ENCODE measurements around the gene RNF114. TPM values are rescaled to one million over a fixed set of nuclear protein-coding genes. Genes with fewer than 3 reads are reported as not detected.

RNF114 gene
- total and polyA plus RNA-seq, 4 donors = 30.9 to 87.9 (median 40.9) TPM

- no peak overlapping the region for H3K9ac ChIP-seq (ENCODE audit: low read depth in 1 of 2, low read length in 2 of 2)
These were observed 47.1 kb downstream of the RNF114 start for GRCh38 chr20:49983123-49983847.

GRCh38 chr20:49983848-49984408 is 47.7 kb downstream of the RNF114 start:
- TF ChIP-seq ATF3 (IDR thresholded peaks at IDR 0.05) (no peak), HNF4G (IDR thresholded peaks at IDR 0.05) (no peak)
- WGBS = 76% methylated on average over 18 of the region's 18 CpGs
- Histone ChIP-seq H3K4me3 (ENCODE audit: low read depth in 1 of 3, low read length in 3 of 3) (peak overlapping the region; percentile 20 to 34 (median 20)), H3K4me1 (ENCODE audit: control insufficient read depth in 4 of 4, insufficient read depth in 4 of 4, low read length in 3 of 4) (peaks cover 2 to 19% (median 6%) of the 10 kb centered on the region in 4 donors), H3K9ac (ENCODE audit: low read depth in 1 of 2, low read length in 2 of 2) (peak overlapping the region in 1 of 2 donors; percentile 10), H3K36me3 (ENCODE audit: control insufficient read depth in 4 of 4, insufficient read depth in 3 of 4, low read depth in 1 of 4, low read length in 3 of 4) (no peaks in the 10 kb centered on the region), H3K27me3 (ENCODE audit: control insufficient read depth in 4 of 4, insufficient read depth in 4 of 4, low read length in 3 of 4) (no peaks in the 10 kb centered on the region), H3K27ac (ENCODE audit: low read depth in 1 of 2, low read length in 2 of 2) (peak overlapping the region; percentile 27 to 67), H3K9me3 (ENCODE audit: control insufficient read depth in 4 of 4, low read length in 3 of 4) (no peaks in the 10 kb centered on the region)
- no peak for DNase-seq (ENCODE audit: low spot score)

More at GRCh38 chr20:49983123-49983847, 47.1 kb downstream of the RNF114 start:
- peaks cover 2 to 17% (median 6%) of the 10 kb centered on the region in 4 donors for H3K4me1 ChIP-seq (ENCODE audit: control insufficient read depth in 4 of 4, insufficient read depth in 4 of 4, low read length in 3 of 4)
- no peak for DNase-seq (ENCODE audit: low spot score)
- H3K9me3 ChIP-seq (ENCODE audit: control insufficient read depth in 4 of 4, low read length in 3 of 4) = no peaks in the 10 kb centered on the region
- TF ChIP-seq CTCF (IDR thresholded peaks at IDR 0.05; ENCODE audit: low read depth, low read length, missing input control) (no peak), ZBTB33 (IDR thresholded peaks at IDR 0.05) (no peak), GABPA (IDR thresholded peaks at IDR 0.05 in 1 of 2, conservative IDR thresholded peaks at IDR 0.05 in 1 of 2) (no peak), JUND (IDR thresholded peaks at IDR 0.05) (no peak), TAF1 (conservative IDR thresholded peaks at IDR 0.05) (peak; percentile 26)
- peak overlapping the region; percentile 67 to 76 for H3K27ac ChIP-seq (ENCODE audit: low read depth in 1 of 2, low read length in 2 of 2)
- H3K4me3 ChIP-seq (ENCODE audit: low read depth in 1 of 3, low read length in 3 of 3) = peak overlapping the region; percentile 15 to 53 (median 34)
- 32% methylated on average over 24 of the region's 24 CpGs for WGBS
- no peaks in the 10 kb centered on the region for H3K27me3 ChIP-seq (ENCODE audit: control insufficient read depth in 4 of 4, insufficient read depth in 4 of 4, low read length in 3 of 4)
- no peaks in the 10 kb centered on the region for H3K36me3 ChIP-seq (ENCODE audit: control insufficient read depth in 4 of 4, insufficient read depth in 3 of 4, low read depth in 1 of 4, low read length in 3 of 4)

- TF ChIP-seq SP1 (IDR thresholded peaks at IDR 0.05) = no peak
- no peak for TF ChIP-seq MAX (IDR thresholded peaks at IDR 0.05)
- TF ChIP-seq ATF3 (IDR thresholded peaks at IDR 0.05) = no peak
- TF ChIP-seq HNF4A (conservative IDR thresholded peaks at IDR 0.05) = no peak
- no peak for TF ChIP-seq EGR1 (IDR thresholded peaks at IDR 0.05; ENCODE audit: low read depth in 2 of 2)
- no peak for TF ChIP-seq JUND (IDR thresholded peaks at IDR 0.05)
- TF ChIP-seq RXRA (IDR thresholded peaks at IDR 0.05) = no peak
- no peak for TF ChIP-seq TAF1 (conservative IDR thresholded peaks at IDR 0.05)
- TF ChIP-seq FOXA2 (IDR thresholded peaks at IDR 0.05) = no peak
- TF ChIP-seq FOXA1 (IDR thresholded peaks at IDR 0.05) = no peak
- no peak for TF ChIP-seq GABPA (IDR thresholded peaks at IDR 0.05 in 1 of 2, conservative IDR thresholded peaks at IDR 0.05 in 1 of 2)
- peak overlapping the region; percentile 30 to 67 for H3K27ac ChIP-seq (ENCODE audit: low read depth in 1 of 2, low read length in 2 of 2)
- H3K9ac ChIP-seq (ENCODE audit: low read depth in 1 of 2, low read length in 2 of 2) = peak overlapping the region in 1 of 2 donors; percentile 39
- H3K4me3 ChIP-seq (ENCODE audit: low read depth in 1 of 3, low read length in 3 of 3) = peak overlapping the region; percentile 20 to 34 (median 26)
- DNase-seq (ENCODE audit: low spot score) = no peak
- 77% methylated on average over 13 of the region's 13 CpGs for WGBS
- no peaks in the 10 kb centered on the region for H3K27me3 ChIP-seq (ENCODE audit: control insufficient read depth in 4 of 4, insufficient read depth in 4 of 4, low read length in 3 of 4)
- no peaks in the 10 kb centered on the region for H3K36me3 ChIP-seq (ENCODE audit: control insufficient read depth in 4 of 4, insufficient read depth in 3 of 4, low read depth in 1 of 4, low read length in 3 of 4)
- peaks cover 2 to 15% (median 6%) of the 10 kb centered on the region in 4 donors for H3K4me1 ChIP-seq (ENCODE audit: control insufficient read depth in 4 of 4, insufficient read depth in 4 of 4, low read length in 3 of 4)
- no peaks in the 10 kb centered on the region for H3K9me3 ChIP-seq (ENCODE audit: control insufficient read depth in 4 of 4, low read length in 3 of 4)
These were observed 48.4 kb downstream of the RNF114 start for GRCh38 chr20:49984426-49985153.
